ENCODE results near the gene PIK3R2. TPM values are rescaled to one million over a fixed set of nuclear protein-coding genes. Genes with fewer than 3 reads are reported as not detected.

PIK3R2 gene
- total and polyA plus RNA-seq, 2 of the 13 experiments (the other 11 are each of a cell fraction or from before 2014, with no cell fraction given): 18.6 to 25.3 TPM

DNA sequence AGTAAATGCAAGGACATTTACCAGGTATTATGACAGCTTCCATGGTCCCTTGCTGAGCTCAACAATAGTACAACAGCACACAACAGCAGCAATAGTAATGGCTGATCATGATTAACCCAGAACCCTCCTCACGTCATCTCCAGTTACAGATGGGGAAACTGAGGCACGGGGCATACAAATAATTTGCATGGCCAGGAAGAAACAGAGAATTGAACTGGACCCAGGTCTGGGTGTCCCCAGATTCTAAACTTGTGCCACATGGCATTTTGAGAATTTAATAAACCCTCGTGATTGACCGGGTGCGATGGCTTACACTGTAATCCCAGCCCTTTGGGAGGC lies 48.2 kb upstream of the PIK3R2 start (continued):
- TF ChIP-seq ZNF598 (CRISPR knock-in tag; IDR thresholded peaks at IDR 0.05; ENCODE audit: borderline replicate concordance) (peak; percentile 68; the same call in 1 of the 2 replicates), KLF13 (CRISPR knock-in tag; IDR thresholded peaks at IDR 0.05) (no peak), ZNF543 (CRISPR knock-in tag; IDR thresholded peaks at IDR 0.05) (no peak), AGO1 (IDR thresholded peaks at IDR 0.05; ENCODE audit: low read depth, low read length, poor library complexity, severe bottlenecking) (no peak), MED8 (CRISPR knock-in tag; IDR thresholded peaks at IDR 0.05; ENCODE audit: insufficient replicate concordance) (no peak), ETV6 (CRISPR knock-in tag; conservative IDR thresholded peaks at IDR 0.05) (no peak), PHF20 (CRISPR knock-in tag; IDR thresholded peaks at IDR 0.05) (no peak), POLR2AphosphoS5 (IDR thresholded peaks at IDR 0.05; ENCODE audit: low read depth, low read length) (no peak), NRL (CRISPR knock-in tag; IDR thresholded peaks at IDR 0.05; ENCODE audit: borderline replicate concordance) (no peak), NCOA5 (CRISPR knock-in tag; IDR thresholded peaks at IDR 0.05) (no peak), ZNF350 (CRISPR knock-in tag; IDR thresholded peaks at IDR 0.05; ENCODE audit: borderline replicate concordance, low read depth) (0 out of 2 replicates have a peak, but pooled peaks have one; percentile 4), NR2F1 (CRISPR knock-in tag; IDR thresholded peaks at IDR 0.05) (no peak), ZMYM4 (CRISPR knock-in tag; IDR thresholded peaks at IDR 0.05) (no peak), CHD4 (IDR thresholded peaks at IDR 0.05; ENCODE audit: borderline replicate concordance, low read length) (no peak), POLR2AphosphoS2 (IDR thresholded peaks at IDR 0.05; ENCODE audit: low read depth, low read length) (no peak), ZMYM2 (CRISPR knock-in tag; IDR thresholded peaks at IDR 0.05) (0 out of 2 replicates have a peak, but pooled peaks have one; percentile 32), ZNF749 (CRISPR knock-in tag; IDR thresholded peaks at IDR 0.05; ENCODE audit: borderline replicate concordance) (no peak), ZSCAN30 (CRISPR knock-in tag; IDR thresholded peaks at IDR 0.05) (no peak)
- TF ChIP-seq, protein P1, sequence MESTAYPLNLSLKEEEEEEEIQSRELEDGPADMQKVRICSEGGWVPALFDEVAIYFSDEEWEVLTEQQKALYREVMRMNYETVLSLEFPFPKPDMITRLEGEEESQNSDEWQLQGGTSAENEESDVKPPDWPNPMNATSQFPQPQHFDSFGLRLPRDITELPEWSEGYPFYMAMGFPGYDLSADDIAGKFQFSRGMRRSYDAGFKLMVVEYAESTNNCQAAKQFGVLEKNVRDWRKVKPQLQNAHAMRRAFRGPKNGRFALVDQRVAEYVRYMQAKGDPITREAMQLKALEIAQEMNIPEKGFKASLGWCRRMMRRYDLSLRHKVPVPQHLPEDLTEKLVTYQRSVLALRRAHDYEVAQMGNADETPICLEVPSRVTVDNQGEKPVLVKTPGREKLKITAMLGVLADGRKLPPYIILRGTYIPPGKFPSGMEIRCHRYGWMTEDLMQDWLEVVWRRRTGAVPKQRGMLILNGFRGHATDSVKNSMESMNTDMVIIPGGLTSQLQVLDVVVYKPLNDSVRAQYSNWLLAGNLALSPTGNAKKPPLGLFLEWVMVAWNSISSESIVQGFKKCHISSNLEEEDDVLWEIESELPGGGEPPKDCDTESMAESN (CRISPR knock-in tag; conservative IDR thresholded peaks at IDR 0.05): 0 out of 2 replicates have a peak, but pooled peaks have one; percentile 46
- TF ChIP-seq, protein P2, sequence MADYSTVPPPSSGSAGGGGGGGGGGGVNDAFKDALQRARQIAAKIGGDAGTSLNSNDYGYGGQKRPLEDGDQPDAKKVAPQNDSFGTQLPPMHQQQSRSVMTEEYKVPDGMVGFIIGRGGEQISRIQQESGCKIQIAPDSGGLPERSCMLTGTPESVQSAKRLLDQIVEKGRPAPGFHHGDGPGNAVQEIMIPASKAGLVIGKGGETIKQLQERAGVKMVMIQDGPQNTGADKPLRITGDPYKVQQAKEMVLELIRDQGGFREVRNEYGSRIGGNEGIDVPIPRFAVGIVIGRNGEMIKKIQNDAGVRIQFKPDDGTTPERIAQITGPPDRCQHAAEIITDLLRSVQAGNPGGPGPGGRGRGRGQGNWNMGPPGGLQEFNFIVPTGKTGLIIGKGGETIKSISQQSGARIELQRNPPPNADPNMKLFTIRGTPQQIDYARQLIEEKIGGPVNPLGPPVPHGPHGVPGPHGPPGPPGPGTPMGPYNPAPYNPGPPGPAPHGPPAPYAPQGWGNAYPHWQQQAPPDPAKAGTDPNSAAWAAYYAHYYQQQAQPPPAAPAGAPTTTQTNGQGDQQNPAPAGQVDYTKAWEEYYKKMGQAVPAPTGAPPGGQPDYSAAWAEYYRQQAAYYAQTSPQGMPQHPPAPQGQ (CRISPR knock-in tag; IDR thresholded peaks at IDR 0.05; ENCODE audit: borderline replicate concordance): 0 out of 2 replicates have a peak, but pooled peaks have one; percentile 33
- TF ChIP-seq, protein P3, sequence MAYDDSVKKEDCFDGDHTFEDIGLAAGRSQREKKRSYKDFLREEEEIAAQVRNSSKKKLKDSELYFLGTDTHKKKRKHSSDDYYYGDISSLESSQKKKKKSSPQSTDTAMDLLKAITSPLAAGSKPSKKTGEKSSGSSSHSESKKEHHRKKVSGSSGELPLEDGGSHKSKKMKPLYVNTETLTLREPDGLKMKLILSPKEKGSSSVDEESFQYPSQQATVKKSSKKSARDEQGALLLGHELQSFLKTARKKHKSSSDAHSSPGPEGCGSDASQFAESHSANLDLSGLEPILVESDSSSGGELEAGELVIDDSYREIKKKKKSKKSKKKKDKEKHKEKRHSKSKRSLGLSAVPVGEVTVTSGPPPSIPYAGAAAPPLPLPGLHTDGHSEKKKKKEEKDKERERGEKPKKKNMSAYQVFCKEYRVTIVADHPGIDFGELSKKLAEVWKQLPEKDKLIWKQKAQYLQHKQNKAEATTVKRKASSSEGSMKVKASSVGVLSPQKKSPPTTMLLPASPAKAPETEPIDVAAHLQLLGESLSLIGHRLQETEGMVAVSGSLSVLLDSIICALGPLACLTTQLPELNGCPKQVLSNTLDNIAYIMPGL (CRISPR knock-in tag; IDR thresholded peaks at IDR 0.05; ENCODE audit: borderline replicate concordance in 1 of 2, low read depth in 1 of 2): 0 out of 4 replicates have a peak, but pooled peaks of 1 of the 2 experiments have one; percentile 13
- TF ChIP-seq, protein P4, sequence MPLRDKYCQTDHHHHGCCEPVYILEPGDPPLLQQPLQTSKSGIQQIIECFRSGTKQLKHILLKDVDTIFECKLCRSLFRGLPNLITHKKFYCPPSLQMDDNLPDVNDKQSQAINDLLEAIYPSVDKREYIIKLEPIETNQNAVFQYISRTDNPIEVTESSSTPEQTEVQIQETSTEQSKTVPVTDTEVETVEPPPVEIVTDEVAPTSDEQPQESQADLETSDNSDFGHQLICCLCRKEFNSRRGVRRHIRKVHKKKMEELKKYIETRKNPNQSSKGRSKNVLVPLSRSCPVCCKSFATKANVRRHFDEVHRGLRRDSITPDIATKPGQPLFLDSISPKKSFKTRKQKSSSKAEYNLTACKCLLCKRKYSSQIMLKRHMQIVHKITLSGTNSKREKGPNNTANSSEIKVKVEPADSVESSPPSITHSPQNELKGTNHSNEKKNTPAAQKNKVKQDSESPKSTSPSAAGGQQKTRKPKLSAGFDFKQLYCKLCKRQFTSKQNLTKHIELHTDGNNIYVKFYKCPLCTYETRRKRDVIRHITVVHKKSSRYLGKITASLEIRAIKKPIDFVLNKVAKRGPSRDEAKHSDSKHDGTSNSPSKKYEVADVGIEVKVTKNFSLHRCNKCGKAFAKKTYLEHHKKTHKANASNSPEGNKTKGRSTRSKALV (CRISPR knock-in tag; IDR thresholded peaks at IDR 0.05): no peak
